CD14-positive monocyte (primary cell): ENCODE data around the gene AMPD3. TPM values are rescaled to one million over a fixed set of nuclear protein-coding genes. Genes with fewer than 3 reads are reported as not detected.

Experiments
- DNase-seq, 3 donors: peaks; one replicate each; pipeline ENCODE4 v3.0.0-alpha.2; 2011 to 2022
- H2AFZ ChIP-seq: 2 replicates; pipeline ENCODE4 v1.6.0; 2012; ENCODE audit warnings: mild to moderate bottlenecking, low read depth, low read length, inconsistent platforms; ENCODE audit not compliant: insufficient read depth, poor library complexity, severe bottlenecking
- H3K27ac ChIP-seq, 2 donors: 1 replicate in 1 of 2; 2 replicates in 1 of 2; pipeline ENCODE4 v1.5.1; 2012 to 2013; ENCODE audit warnings: low read length in 2 of 2, control low read depth in 1 of 2, inconsistent platforms in 1 of 2, low read depth in 1 of 2, mild to moderate bottlenecking in 1 of 2
- H3K27me3 ChIP-seq, 2 donors: one replicate each; pipeline versions ENCODE4 v1.6.0 to v1.6.1; 2011 to 2013; ENCODE audit warnings: low read length in 2 of 2; ENCODE audit not compliant: control insufficient read depth in 2 of 2, insufficient read depth in 2 of 2
- H3K36me3 ChIP-seq, 2 donors: replicated peaks in 1 of 2; 1 replicate in 1 of 2; 2 replicates in 1 of 2; pipeline versions ENCODE4 v1.5.1 to v1.6.1; 2012 to 2013; ENCODE audit warnings: low read length in 2 of 2, control low read depth in 1 of 2, inconsistent platforms in 1 of 2, mild to moderate bottlenecking in 1 of 2; ENCODE audit not compliant: insufficient read depth in 2 of 2, control insufficient read depth in 1 of 2
- H3K4me1 ChIP-seq, 2 donors: 1 replicate in 1 of 2; 2 replicates in 1 of 2; pipeline versions ENCODE4 v1.5.1 to v1.6.1; 2012 to 2013; ENCODE audit warnings: low read length in 2 of 2, control low read depth in 1 of 2, inconsistent platforms in 1 of 2, mild to moderate bottlenecking in 1 of 2, moderate library complexity in 1 of 2; ENCODE audit not compliant: insufficient read depth in 2 of 2, control insufficient read depth in 1 of 2
- H3K4me2 ChIP-seq: replicated peaks from 2 replicates; pipeline ENCODE3; 2012; ENCODE audit warnings: low read length, moderate library complexity, mild to moderate bottlenecking; ENCODE audit not compliant: poor library complexity, severe bottlenecking; ENCODE audit errors: extremely low read depth
- H3K4me3 ChIP-seq, 3 experiments: fragments of 200-600 bp in 1 of 3; sonication (generic) in 1 of 3; replicated peaks in 1 of 3; 1 replicate in 2 of 3; 2 replicates in 1 of 3; pipeline ENCODE4 v1.5.1; 2011 to 2013; ENCODE audit warnings: low read length in 3 of 3, mild to moderate bottlenecking in 3 of 3, control low read depth in 2 of 3, low read depth in 2 of 3, inconsistent platforms in 1 of 3, moderate library complexity in 1 of 3
- H3K79me2 ChIP-seq: 2 replicates; pipeline ENCODE4 v1.6.0; 2012; ENCODE audit warnings: mild to moderate bottlenecking, control low read depth, inconsistent platforms, low read length, moderate library complexity; ENCODE audit not compliant: insufficient read depth
- H3K9ac ChIP-seq: 2 replicates; pipeline ENCODE4 v1.6.0; 2017; ENCODE audit warnings: low read length, mild to moderate bottlenecking; ENCODE audit not compliant: insufficient read depth, poor library complexity, severe bottlenecking
- H3K9me3 ChIP-seq, 2 donors: replicated peaks in 1 of 2; 1 replicate in 1 of 2; 2 replicates in 1 of 2; pipeline versions ENCODE4 v1.5.1 to v1.6.1; 2012 to 2013; ENCODE audit warnings: low read length in 2 of 2, control low read depth in 1 of 2; ENCODE audit not compliant: control insufficient read depth in 1 of 2, insufficient read depth in 1 of 2
- H4K20me1 ChIP-seq: 2 replicates; pipeline ENCODE4 v1.6.0; 2012; ENCODE audit warnings: mild to moderate bottlenecking, low read length, control low read depth, moderate library complexity; ENCODE audit not compliant: insufficient read depth
- H3K27ac Mint-ChIP-seq, 7 donors: one replicate each; pipeline ENCODE4 v1.8.0; 2020; ENCODE audit warnings: mild to moderate bottlenecking in 7 of 7, mixed read lengths in 7 of 7, moderate library complexity in 6 of 7, inconsistent platforms in 2 of 7
- H3K27me3 Mint-ChIP-seq, 3 donors: one replicate each; pipeline ENCODE4 v1.8.0; 2021 to 2022; ENCODE audit warnings: low read depth in 3 of 3, mild to moderate bottlenecking in 3 of 3, mixed read lengths in 3 of 3, moderate library complexity in 3 of 3, inconsistent platforms in 1 of 3
- H3K36me3 Mint-ChIP-seq, 2 donors: one replicate each; pipeline ENCODE4 v1.8.0; 2020; ENCODE audit warnings: mixed read lengths in 2 of 2, inconsistent platforms in 1 of 2, mild to moderate bottlenecking in 1 of 2
- H3K4me1 Mint-ChIP-seq: one replicate; pipeline ENCODE4 v1.8.0; 2020; ENCODE audit warnings: mild to moderate bottlenecking, mixed read lengths
- H3K4me3 Mint-ChIP-seq, 2 donors: one replicate each; pipeline ENCODE4 v1.8.0; 2020; ENCODE audit warnings: mild to moderate bottlenecking in 2 of 2, mixed read lengths in 2 of 2, moderate library complexity in 1 of 2
- H3K9me3 Mint-ChIP-seq, 7 donors: one replicate each; pipeline ENCODE4 v1.8.0; 2020 to 2022; ENCODE audit warnings: mixed read lengths in 7 of 7, mild to moderate bottlenecking in 6 of 7, moderate library complexity in 6 of 7, inconsistent platforms in 2 of 7
- WGBS: methylation state at CpG from one replicate; pipeline ENCODE4 v1.1.5; 2013; ENCODE audit warnings: missing lambda C conversion rate; ENCODE audit not compliant: insufficient coverage; 5-methylcytosine and 5-hydroxymethylcytosine counted together
- intact Hi-C, 2 donors: fragments of 100-400 bp; cut with micrococcal nuclease; formaldehyde crosslinking; loops; one replicate each; pipeline versions ENCODE4 v1.15.0 to v1.15.1; 2023
- polyA plus RNA-seq, 3 donors: library from polyadenylated mRNA; depleted of rRNA in 1 of 3; unstranded in 2 of 3; stranded (reverse) in 1 of 3; fragments of 300-500 nt in 2 of 3; fragments of >200 nt in 1 of 3; fragmentation: Illumina TruSeq in 2 of 3; gene quantifications; 1 replicate in 2 of 3; 2 replicates in 1 of 3; pipeline ENCODE4 v1.2.3, GENCODE V29; 2012 to 2021
- TF ChIP-seq, protein P1 (sequence below): fragments of 200-600 bp; IDR thresholded peaks from one replicate; pipeline ENCODE4 v1.8.0; 2022; ENCODE audit warnings: antibody characterized with exemption, mild to moderate bottlenecking

The AMPD3 gene
- polyA plus RNA-seq, 3 donors = 10.5 to 24.3 (median 14.3) TPM

DNA sequence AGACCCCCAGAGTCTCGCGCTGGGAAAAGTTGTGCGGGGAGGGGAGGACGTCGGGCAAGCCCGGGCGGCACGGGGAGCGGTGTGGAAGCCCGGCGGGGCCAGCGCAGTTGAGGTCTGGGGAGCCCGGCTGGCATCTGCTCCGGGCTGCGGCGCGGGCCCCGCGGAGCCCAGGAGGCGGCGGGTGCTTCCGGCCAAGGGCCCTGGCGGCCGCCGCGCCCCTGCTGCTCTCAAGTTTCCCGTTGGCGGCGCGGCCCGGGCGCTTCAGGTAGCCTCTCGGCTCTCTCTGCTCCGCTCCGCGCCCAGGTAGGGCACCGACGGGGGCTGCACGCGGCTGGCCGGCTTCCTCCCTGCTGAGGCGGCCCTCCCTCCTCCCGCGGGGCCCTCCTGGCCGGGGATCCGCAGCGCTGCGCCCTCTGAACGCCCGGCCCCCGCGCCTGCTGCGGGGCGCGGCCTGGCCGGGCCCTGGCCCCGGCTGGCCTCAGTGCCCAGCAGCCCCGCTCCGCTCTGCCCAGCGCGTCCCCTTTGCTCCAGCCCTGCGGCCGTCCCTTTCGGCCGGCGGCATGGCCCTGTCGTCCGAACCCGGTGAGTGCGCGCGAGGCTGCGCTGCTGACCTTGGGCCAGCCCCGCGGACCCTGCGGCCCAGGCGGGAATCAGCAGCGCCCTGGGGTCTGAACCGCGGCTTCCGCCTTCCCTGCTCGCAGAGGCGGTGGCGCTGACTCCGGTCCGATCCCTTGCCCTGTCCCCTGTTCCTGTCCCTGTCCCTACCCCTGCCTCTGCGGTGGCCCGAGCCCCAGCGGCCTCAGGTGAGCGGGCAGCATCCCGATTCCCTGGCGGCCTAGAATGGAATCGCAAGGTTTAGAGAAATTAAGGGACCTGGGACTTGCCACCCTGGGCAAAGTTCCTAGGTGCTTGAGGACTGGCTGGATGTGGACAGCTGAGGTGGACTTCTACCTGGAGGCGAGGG is 4.3 kb upstream of the AMPD3 start:
- Histone ChIP-seq H3K4me2 (peak overlapping the region; percentile 71), H3K9ac (peak overlapping the region; percentile 86), H2AFZ (peak overlapping the region; percentile 96), H3K4me3 (peak overlapping the region; percentile 26 to 77 (median 56)), H3K27me3 (no peaks in the 10 kb centered on the region), H3K9me3 (no peaks in the 10 kb centered on the region), H3K79me2 (peaks cover 53% of the 10 kb centered on the region), H3K27ac (peak overlapping the region; percentile 18 to 68), H3K36me3 (no peaks in the 10 kb centered on the region), H4K20me1 (no peaks in the 10 kb centered on the region), H3K4me1 (peaks cover 37 to 42% of the 10 kb centered on the region in 2 donors)
- H3K27ac Mint-ChIP-seq = peak overlapping the region; percentile 67 to 94 (median 83)
- WGBS = 1% methylated on average over 93 of the region's 94 CpGs
- intact Hi-C loops = loop anchor here in 1 of 2 donors (2.0 kb wide), 1 partner anchor 14 kb away; no protein-coding TSS in a partner anchor
- H3K4me3 Mint-ChIP-seq = peak overlapping the region; percentile 87 to 98
- no peaks in the 10 kb centered on the region for H3K9me3 Mint-ChIP-seq
- peaks cover 0 to 9% (median 8%) of the 10 kb centered on the region in 3 donors for H3K27me3 Mint-ChIP-seq
- peaks cover 43% of the 10 kb centered on the region for H3K4me1 Mint-ChIP-seq
- TF ChIP-seq, protein P1, sequence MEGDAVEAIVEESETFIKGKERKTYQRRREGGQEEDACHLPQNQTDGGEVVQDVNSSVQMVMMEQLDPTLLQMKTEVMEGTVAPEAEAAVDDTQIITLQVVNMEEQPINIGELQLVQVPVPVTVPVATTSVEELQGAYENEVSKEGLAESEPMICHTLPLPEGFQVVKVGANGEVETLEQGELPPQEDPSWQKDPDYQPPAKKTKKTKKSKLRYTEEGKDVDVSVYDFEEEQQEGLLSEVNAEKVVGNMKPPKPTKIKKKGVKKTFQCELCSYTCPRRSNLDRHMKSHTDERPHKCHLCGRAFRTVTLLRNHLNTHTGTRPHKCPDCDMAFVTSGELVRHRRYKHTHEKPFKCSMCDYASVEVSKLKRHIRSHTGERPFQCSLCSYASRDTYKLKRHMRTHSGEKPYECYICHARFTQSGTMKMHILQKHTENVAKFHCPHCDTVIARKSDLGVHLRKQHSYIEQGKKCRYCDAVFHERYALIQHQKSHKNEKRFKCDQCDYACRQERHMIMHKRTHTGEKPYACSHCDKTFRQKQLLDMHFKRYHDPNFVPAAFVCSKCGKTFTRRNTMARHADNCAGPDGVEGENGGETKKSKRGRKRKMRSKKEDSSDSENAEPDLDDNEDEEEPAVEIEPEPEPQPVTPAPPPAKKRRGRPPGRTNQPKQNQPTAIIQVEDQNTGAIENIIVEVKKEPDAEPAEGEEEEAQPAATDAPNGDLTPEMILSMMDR = peak; percentile 71
- H3K36me3 Mint-ChIP-seq = peaks cover 3 to 5% of the 10 kb centered on the region in 2 donors
- DNase-seq = peak in 2 of 3 donors; percentile 37 to 51

DNA sequence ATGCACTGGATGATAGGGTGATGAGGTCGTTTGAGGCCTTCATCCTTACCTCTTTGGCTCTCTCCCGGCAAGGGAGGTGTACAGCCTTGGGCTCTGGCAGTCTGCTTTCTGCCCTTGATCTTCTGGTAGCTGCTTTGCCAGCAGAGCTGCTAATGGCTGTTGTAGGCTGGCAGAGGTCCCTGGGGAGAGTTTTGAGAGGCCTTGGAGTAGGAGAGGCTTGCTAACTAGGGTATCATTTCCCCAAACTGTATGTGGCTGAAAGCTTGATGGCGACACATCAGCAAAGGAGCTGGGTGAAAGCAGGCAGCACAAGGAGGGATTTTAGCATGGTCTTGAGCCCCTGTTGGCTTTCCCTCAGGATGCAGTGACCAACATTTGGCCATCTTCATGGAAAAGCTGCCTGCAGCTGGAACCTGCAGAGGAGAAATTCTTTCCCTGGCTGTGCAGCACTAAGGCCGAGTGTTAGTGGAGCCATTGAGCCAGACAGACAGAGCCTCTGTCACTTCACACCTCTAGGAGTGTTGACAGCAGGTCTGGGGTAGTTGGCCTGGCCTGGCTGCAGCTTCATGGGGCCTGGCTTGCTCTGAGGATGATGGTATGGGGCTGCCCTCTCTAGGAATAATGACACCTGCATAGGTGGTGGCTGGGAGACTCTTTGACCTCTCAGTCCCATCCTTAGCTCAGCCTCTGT is 3.5 kb upstream of the AMPD3 start:
- Mint-ChIP-seq H3K9me3 (no peaks in the 10 kb centered on the region), H3K27ac (peak overlapping the region; percentile 61 to 87 (median 80)), H3K36me3 (peaks cover 3 to 5% of the 10 kb centered on the region in 2 donors), H3K4me1 (peaks cover 49% of the 10 kb centered on the region), H3K4me3 (peak overlapping the region; percentile 83 to 86), H3K27me3 (peaks cover 0 to 9% (median 8%) of the 10 kb centered on the region in 3 donors)
- Histone ChIP-seq H3K9me3 (no peaks in the 10 kb centered on the region), H3K27ac (peak overlapping the region; percentile 18 to 68), H3K36me3 (no peaks in the 10 kb centered on the region), H3K27me3 (no peaks in the 10 kb centered on the region), H2AFZ (peak overlapping the region; percentile 96), H3K4me2 (peak overlapping the region; percentile 71), H3K79me2 (peaks cover 61% of the 10 kb centered on the region), H4K20me1 (no peaks in the 10 kb centered on the region), H3K9ac (peak overlapping the region; percentile 86), H3K4me1 (peaks cover 43 to 51% of the 10 kb centered on the region in 2 donors), H3K4me3 (peak overlapping the region; percentile 26 to 77 (median 56))
- intact Hi-C loops = loop anchor here in 1 of 2 donors (2.0 kb wide), 1 partner anchor 15 kb away; no protein-coding TSS in a partner anchor
- TF ChIP-seq, protein P1 = peak; percentile 24
- WGBS = 25% methylated on average over 2 of the region's 4 CpGs
- DNase-seq = peak in 2 of 3 donors; percentile 44 to 52
